Naive thymus-derived CD8-positive, alpha-beta T cell (primary cell): ENCODE data around the gene ERAS. TPM values are rescaled to one million over a fixed set of nuclear protein-coding genes. Genes with fewer than 3 reads are reported as not detected.
"Not testable (repeated sequence)": the region's sequence is repeated elsewhere in the genome, so short reads cannot be mapped to it uniquely, and the experiment has no call there.

Experiments
- ATAC-seq, 2 donors: fragments of 150-1000 bp; cut with Tn5 transposase in 1 of 2; sonication (Bioruptor Pico), chemical (Tn5 transposase) in 1 of 2; 1 replicate in 1 of 2; 2 replicates in 1 of 2; pipeline ENCODE4 v1.10.0; 2021; ENCODE audit warnings: mild to moderate bottlenecking in 2 of 2, moderate library complexity in 2 of 2
- POLR2A ChIA-PET: fragments of 350-600 bp; sonication (Branson Sonifier 250); formaldehyde crosslinking; loops from one replicate; lab custom pipeline; 2021; ENCODE audit warnings: antibody characterized with exemption; lab: Charles Lee
- DNase-seq, 10 donors: peaks; one replicate each; pipeline versions ENCODE4 v3.0.0 to v3.0.0-alpha.2; 2020 to 2022
- H3K27ac Mint-ChIP-seq, 10 donors: one replicate each; pipeline ENCODE4 v1.8.0; 2020 to 2022; ENCODE audit warnings: mild to moderate bottlenecking in 10 of 10, mixed read lengths in 10 of 10, moderate library complexity in 4 of 10, inconsistent platforms in 1 of 10
- H3K27me3 Mint-ChIP-seq, 5 donors: one replicate each; pipeline ENCODE4 v1.8.0; 2021 to 2022; ENCODE audit warnings: mixed read lengths in 5 of 5
- H3K36me3 Mint-ChIP-seq, 3 donors: one replicate each; pipeline ENCODE4 v1.8.0; 2020 to 2022; ENCODE audit warnings: mixed read lengths in 3 of 3, mild to moderate bottlenecking in 2 of 3, inconsistent platforms in 1 of 3
- H3K4me1 Mint-ChIP-seq, 4 donors: one replicate each; pipeline ENCODE4 v1.8.0; 2021 to 2022; ENCODE audit warnings: mixed read lengths in 4 of 4
- H3K4me3 Mint-ChIP-seq, 10 donors: one replicate each; pipeline ENCODE4 v1.8.0; 2020 to 2022; ENCODE audit warnings: mild to moderate bottlenecking in 10 of 10, mixed read lengths in 10 of 10, moderate library complexity in 6 of 10, inconsistent platforms in 1 of 10
- H3K9me3 Mint-ChIP-seq, 9 donors: one replicate each; pipeline ENCODE4 v1.8.0; 2020 to 2022; ENCODE audit warnings: mixed read lengths in 9 of 9, mild to moderate bottlenecking in 3 of 9, inconsistent platforms in 1 of 9, moderate library complexity in 1 of 9
- polyA plus RNA-seq, 3 donors: library from polyadenylated mRNA; unstranded; fragments of 300-500 nt; fragmentation: Illumina TruSeq; gene quantifications; one replicate each; pipeline ENCODE4 v1.2.3, GENCODE V29; 2021
- total RNA-seq, 8 experiments: library from RNA in 2 of 8; stranded (reverse) in 2 of 8; gene quantifications; one replicate each; pipeline ENCODE4 v1.2.3 and lab custom pipeline; 2021 to 2026

The ERAS gene
- total and polyA plus RNA-seq, 5 experiments from 2014 or later: not detected

DNA sequence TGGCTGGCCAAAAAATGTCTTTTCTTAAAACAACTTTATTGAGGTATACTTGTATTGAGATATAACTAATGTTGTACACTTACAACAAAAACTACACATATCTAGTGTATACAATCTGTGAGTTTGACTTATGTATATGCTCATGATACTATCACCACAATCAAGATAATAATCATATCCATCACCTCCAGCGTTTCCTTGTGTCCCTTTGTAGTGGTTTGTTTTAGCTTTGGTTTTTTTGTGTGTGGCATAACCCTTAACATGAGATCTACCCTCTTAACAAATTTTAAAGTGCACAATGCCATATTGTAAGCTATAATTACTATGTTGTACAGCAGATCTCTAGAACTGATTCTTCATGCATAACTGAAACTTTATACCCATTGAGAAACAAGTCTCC lies 22.5 kb downstream of the ERAS start:
- peak in 2 of 10 donors; percentile 28 to 32 for DNase-seq
- Mint-ChIP-seq H3K9me3 (peaks cover 0 to 2% (median 0%) of the 10 kb centered on the region in 9 donors), H3K36me3 (peaks cover 0 to 3% (median 0%) of the 10 kb centered on the region in 3 donors), H3K27ac (peak overlapping the region in 1 of 10 donors; percentile 68), H3K4me3 (peak overlapping the region in 4 of 10 donors; percentile 6 to 51 (median 14)), H3K27me3 (peaks cover 0 to under 1% (median 0%) of the 10 kb centered on the region in 5 donors), H3K4me1 (peaks cover 3 to 7% (median 5%) of the 10 kb centered on the region in 4 donors)
- POLR2A ChIA-PET: no interaction called here
- peak; percentile 41 to 65 for ATAC-seq

DNA sequence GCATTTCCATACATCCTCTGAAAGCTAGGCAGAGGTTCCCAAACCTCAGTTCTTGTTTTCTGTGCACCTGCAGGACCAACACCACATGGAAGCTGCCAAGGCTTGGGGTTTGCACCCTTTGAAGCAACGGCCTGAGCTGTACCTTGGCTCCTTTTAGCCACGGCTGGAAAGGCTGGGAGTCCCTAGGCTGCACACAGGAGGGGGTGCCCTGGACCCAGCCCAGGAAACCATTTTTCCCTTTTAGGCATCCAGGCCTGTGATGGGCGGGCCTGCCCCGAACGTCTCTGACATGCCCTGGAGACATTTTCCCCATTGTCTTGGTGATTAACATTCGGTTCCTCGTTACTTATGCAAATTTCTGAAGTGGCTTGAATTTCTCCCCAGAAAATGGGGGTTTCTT lies 26.5 kb downstream of the ERAS start:
- H3K27ac Mint-ChIP-seq: no peak overlapping the region
- no peak for ATAC-seq
- DNase-seq: no peak

DNA sequence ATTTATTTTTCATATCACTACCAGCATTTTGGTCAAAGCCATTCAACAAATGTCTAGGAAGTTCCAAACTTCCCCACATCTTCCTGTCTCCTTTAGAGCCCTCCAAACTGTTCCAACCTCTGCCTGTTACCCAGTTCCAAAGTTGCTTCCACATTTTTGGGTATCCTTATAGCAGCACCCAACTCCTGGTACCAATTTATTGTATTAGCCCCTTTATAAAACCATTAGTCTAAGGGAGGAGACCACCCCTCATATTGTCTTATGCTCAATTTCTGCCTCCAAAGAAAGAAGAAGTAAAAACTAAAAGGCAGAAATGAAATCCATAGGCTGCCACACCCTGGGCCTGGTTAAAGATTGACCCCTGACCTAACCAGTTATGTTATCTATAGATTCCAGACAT lies 27.2 kb downstream of the ERAS start:
- H3K4me1 Mint-ChIP-seq: peaks cover 5 to 14% (median 6%) of the 10 kb centered on the region in 4 donors
- H3K36me3 Mint-ChIP-seq, DNase-seq, H3K27ac Mint-ChIP-seq, ATAC-seq, H3K4me3 Mint-ChIP-seq, H3K27me3 Mint-ChIP-seq, H3K9me3 Mint-ChIP-seq, POLR2A ChIA-PET: not testable (repeated sequence)

More for the DNA sequence above, 26.5 kb downstream of the ERAS start:
- H3K27me3 Mint-ChIP-seq: peaks cover 0 to 4% (median 0%) of the 10 kb centered on the region in 5 donors
- peaks cover 5 to 14% (median 6%) of the 10 kb centered on the region in 4 donors for H3K4me1 Mint-ChIP-seq
- POLR2A ChIA-PET: no interaction called here
- H3K4me3 Mint-ChIP-seq: no peak overlapping the region
- H3K9me3 Mint-ChIP-seq: peaks cover 0 to 2% (median 0%) of the 10 kb centered on the region in 9 donors
- H3K36me3 Mint-ChIP-seq: peaks cover 0 to 3% (median 0%) of the 10 kb centered on the region in 3 donors

DNA sequence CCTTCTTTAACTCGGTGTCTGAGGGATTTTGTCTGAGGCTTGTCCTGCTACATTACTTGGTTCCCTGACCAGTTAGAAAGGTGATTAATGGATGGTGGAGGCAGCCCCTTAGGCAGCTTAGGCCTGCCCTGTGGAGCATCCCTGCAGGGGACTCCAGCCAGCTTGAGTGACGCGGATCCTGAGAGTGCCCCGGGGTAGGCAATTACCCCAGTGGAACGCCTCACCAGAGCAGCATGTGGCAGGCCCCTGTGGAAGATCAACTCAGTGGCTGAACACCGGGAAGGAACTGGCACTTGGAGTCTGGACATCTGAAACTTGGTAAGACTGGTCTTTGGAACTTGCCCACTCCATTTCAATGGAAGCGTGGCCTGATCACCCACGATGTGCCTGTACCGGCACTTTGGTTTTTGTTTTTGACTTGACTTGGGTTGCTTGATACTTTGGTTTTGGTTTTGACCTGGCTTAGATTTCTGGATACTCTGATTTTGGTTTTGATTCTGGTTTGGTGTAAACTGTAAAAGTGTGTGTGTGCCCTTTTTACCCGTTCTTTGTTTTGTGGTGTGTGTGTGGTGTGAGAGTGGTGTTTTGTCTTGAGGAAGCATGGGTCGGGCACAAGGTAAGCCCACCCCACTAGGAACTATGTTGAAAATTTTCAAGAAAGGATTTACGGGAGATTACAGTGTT lies 27.9 kb downstream of the ERAS start:
- H3K36me3 Mint-ChIP-seq, H3K27ac Mint-ChIP-seq, H3K4me1 Mint-ChIP-seq, DNase-seq, H3K27me3 Mint-ChIP-seq, H3K9me3 Mint-ChIP-seq, ATAC-seq, H3K4me3 Mint-ChIP-seq, POLR2A ChIA-PET: not testable (repeated sequence)

DNA sequence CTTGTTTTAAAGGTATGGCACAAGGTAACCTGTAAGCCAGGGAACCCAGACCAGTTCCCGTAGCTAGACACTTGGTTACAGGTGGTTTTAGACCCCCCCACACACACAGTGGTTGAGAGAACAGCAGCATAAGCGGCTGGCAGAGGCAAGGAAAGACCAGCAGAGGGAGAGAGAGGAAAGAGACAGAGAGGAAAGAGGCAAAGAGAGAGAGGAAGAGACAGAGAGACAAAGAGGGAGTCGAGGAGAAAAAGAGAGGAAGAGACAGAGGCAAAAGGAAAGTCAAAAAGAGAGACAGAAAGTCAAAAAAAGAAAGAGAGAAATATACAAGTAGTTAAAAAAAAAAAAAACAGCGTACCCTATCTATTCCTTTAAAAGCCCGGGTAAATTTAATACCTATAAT lies 28.6 kb downstream of the ERAS start:
- ATAC-seq (no peak), DNase-seq (peak in 1 of 10 donors; percentile 21)
- peak overlapping the region in 2 of 10 donors; percentile 10 to 34 for H3K27ac Mint-ChIP-seq
- H3K9me3 Mint-ChIP-seq: peaks cover 0 to 2% (median 0%) of the 10 kb centered on the region in 9 donors
- POLR2A ChIA-PET: no interaction called here
- no peak overlapping the region for H3K4me3 Mint-ChIP-seq
- H3K36me3 Mint-ChIP-seq: peaks cover 0 to 3% (median 0%) of the 10 kb centered on the region in 3 donors
- H3K4me1 Mint-ChIP-seq: peaks cover 0 to 7% (median 2%) of the 10 kb centered on the region in 4 donors
- H3K27me3 Mint-ChIP-seq: peaks cover 0 to 4% (median 0%) of the 10 kb centered on the region in 5 donors

DNA sequence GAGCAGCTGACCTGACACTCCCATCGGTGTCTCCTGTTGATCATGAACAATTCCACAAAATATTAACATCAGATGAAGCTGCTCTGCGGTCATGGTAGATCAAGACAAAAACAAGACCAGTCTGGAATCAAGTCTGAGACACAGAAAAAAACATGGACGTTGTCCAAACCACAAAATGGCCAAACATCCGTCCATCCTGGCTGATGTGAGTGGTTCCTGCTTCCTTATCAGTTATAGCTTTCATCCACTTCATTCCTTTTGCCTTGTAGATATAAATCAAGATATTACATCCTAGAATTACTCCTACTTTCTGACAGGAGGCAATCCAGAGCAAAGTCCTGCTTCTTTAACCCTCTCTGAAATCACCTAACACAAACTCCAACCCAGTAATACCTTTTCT lies 37.9 kb downstream of the ERAS start:
- peaks cover 0 to 4% (median 3%) of the 10 kb centered on the region in 5 donors for H3K27me3 Mint-ChIP-seq
- no peak for DNase-seq
- H3K9me3 Mint-ChIP-seq: no peaks in the 10 kb centered on the region
- no peak overlapping the region for H3K27ac Mint-ChIP-seq
- POLR2A ChIA-PET: no interaction called here
- no peak for ATAC-seq
- H3K36me3 Mint-ChIP-seq: no peaks in the 10 kb centered on the region
- no peak overlapping the region for H3K4me3 Mint-ChIP-seq
- H3K4me1 Mint-ChIP-seq: no peaks in the 10 kb centered on the region

DNA sequence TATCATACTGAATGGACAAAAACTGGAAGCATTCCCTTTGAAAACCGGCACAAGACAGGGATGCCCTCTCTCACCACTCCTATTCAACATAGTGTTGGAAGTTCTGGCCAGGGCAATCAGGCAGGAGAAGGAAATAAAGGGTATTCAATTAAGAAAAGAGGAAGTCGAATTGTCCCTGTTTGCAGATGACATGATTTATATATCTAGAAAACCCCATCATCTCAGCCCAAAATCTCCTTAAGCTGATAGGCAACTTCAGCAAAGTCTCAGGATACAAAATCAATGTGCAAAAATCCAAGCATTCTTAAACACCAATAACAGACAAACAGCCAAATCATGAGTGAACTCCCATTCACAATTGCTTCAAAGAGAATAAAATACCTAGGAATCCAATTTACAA lies 45.7 kb downstream of the ERAS start:
- H3K4me3 Mint-ChIP-seq, H3K36me3 Mint-ChIP-seq, POLR2A ChIA-PET, H3K27ac Mint-ChIP-seq, DNase-seq, H3K27me3 Mint-ChIP-seq, ATAC-seq, H3K9me3 Mint-ChIP-seq, H3K4me1 Mint-ChIP-seq: not testable (repeated sequence)

DNA sequence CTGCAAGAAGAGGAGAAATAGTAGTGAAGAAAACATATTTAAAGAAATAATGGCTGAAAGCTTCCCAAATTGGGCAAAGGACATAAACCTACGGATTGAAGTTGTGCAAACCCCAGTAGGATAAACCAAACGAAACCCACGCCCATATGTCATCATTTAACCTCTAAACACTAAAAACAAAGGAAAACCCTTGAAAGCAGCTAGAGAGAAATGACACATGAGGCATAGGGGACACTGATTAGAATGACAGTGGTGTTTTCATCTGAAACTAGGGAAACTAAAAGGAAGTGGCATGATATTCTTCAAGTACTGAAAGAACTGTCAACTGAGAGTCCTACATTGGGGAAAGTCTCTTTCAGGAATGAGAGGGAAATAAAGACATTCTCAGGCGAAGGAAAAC lies 50.6 kb downstream of the ERAS start:
- H3K27me3 Mint-ChIP-seq, H3K36me3 Mint-ChIP-seq, H3K4me1 Mint-ChIP-seq, POLR2A ChIA-PET, DNase-seq, H3K9me3 Mint-ChIP-seq, H3K4me3 Mint-ChIP-seq, ATAC-seq, H3K27ac Mint-ChIP-seq: not testable (repeated sequence)

Other genes starting within 250 kb of the ERAS start
- gene WDR13, start 229.0 kb upstream of the ERAS start, total RNA-seq: 10 to 100 TPM; 49.5 to 51.5 TPM
- 10 to 100 TPM; 32.2 to 45.5 (median 40.6) TPM for gene WDR13, start 229.0 kb upstream of the ERAS start, polyA plus RNA-seq
- 10 to 100 TPM; 98.4 to 99.7 TPM for gene WAS, start 142.7 kb upstream of the ERAS start, total RNA-seq
- gene WAS, start 142.7 kb upstream of the ERAS start, polyA plus RNA-seq: 10 to 100 TPM; 13.9 to 25.1 (median 19.7) TPM
- gene SUV39H1, start 129.8 kb upstream of the ERAS start, total RNA-seq: 1 to 10 TPM; 9.4 to 9.8 TPM
- gene SUV39H1, start 129.8 kb upstream of the ERAS start, polyA plus RNA-seq: 10 to 100 TPM in 2 of 3 donors, 1 to 10 TPM in 1; 9.8 to 13.9 (median 10.2) TPM
- not detected for gene GLOD5, start 64.8 kb upstream of the ERAS start, total RNA-seq
- gene GLOD5, start 64.8 kb upstream of the ERAS start, polyA plus RNA-seq: not detected
- gene GATA1, start 39.9 kb upstream of the ERAS start, total RNA-seq: not detected
- not detected for gene GATA1, start 39.9 kb upstream of the ERAS start, polyA plus RNA-seq
- gene HDAC6, start 24.4 kb upstream of the ERAS start, total RNA-seq: 100 to 1,000 TPM; 120 to 124 TPM
- gene HDAC6, start 24.4 kb upstream of the ERAS start, polyA plus RNA-seq: 10 to 100 TPM; 10.5 to 15.9 (median 13.0) TPM
- 1 to 10 TPM; 3.6 to 4.9 TPM for gene PCSK1N, start 9.1 kb downstream of the ERAS start, total RNA-seq
- 10 to 100 TPM; 12.6 to 28.0 (median 19.9) TPM for gene PCSK1N, start 9.1 kb downstream of the ERAS start, polyA plus RNA-seq
- 10 to 100 TPM; 41.2 to 44.8 TPM for gene TIMM17B, start 71.3 kb downstream of the ERAS start, total RNA-seq
- 10 to 100 TPM; 52.9 to 59.1 (median 55.5) TPM for gene TIMM17B, start 71.3 kb downstream of the ERAS start, polyA plus RNA-seq
- 10 to 100 TPM; 66.4 to 68.8 TPM for gene PQBP1, start 71.4 kb downstream of the ERAS start, total RNA-seq
- gene PQBP1, start 71.4 kb downstream of the ERAS start, polyA plus RNA-seq: 100 to 1,000 TPM in 1 of 3 donors, 10 to 100 TPM in 2; 92.7 to 114 (median 94.5) TPM
- 10 to 100 TPM; 11.4 to 12.7 TPM for gene SLC35A2, start 85.1 kb downstream of the ERAS start, total RNA-seq
- gene SLC35A2, start 85.1 kb downstream of the ERAS start, polyA plus RNA-seq: 1 to 10 TPM; 6.8 to 8.1 (median 7.3) TPM
- 100 to 1,000 TPM; 126 to 132 TPM for gene PIM2, start 92.5 kb downstream of the ERAS start, total RNA-seq
- gene PIM2, start 92.5 kb downstream of the ERAS start, polyA plus RNA-seq: 100 to 1,000 TPM; 170 to 331 (median 313) TPM
- 10 to 100 TPM; 98.7 to 99.4 TPM for gene OTUD5, start 131.1 kb downstream of the ERAS start, total RNA-seq
- 10 to 100 TPM; 23.7 to 48.4 (median 24.3) TPM for gene OTUD5, start 131.1 kb downstream of the ERAS start, polyA plus RNA-seq
- gene KCND1, start 145.3 kb downstream of the ERAS start, total RNA-seq: 1 to 10 TPM; 1.6 to 1.7 TPM
- gene KCND1, start 145.3 kb downstream of the ERAS start, polyA plus RNA-seq: under 1 TPM in 2 of 3 donors, not detected in 1; 0.06 to 0.08 TPM
- gene GRIPAP1, start 175.8 kb downstream of the ERAS start, total RNA-seq: 100 to 1,000 TPM in 1 of 2 experiments, 10 to 100 TPM in 1; 91.1 to 100 TPM
- gene GRIPAP1, start 175.8 kb downstream of the ERAS start, polyA plus RNA-seq: 10 to 100 TPM in 2 of 3 donors, 1 to 10 TPM in 1; 6.8 to 15.9 (median 12.6) TPM
- gene TFE3, start 216.8 kb downstream of the ERAS start, total RNA-seq: 10 to 100 TPM; 31.0 to 34.4 TPM
- 1 to 10 TPM; 2.6 to 4.4 (median 3.5) TPM for gene TFE3, start 216.8 kb downstream of the ERAS start, polyA plus RNA-seq
- 10 to 100 TPM; 12.9 TPM for gene CCDC120, start 232.5 kb downstream of the ERAS start, total RNA-seq
- gene CCDC120, start 232.5 kb downstream of the ERAS start, polyA plus RNA-seq: 1 to 10 TPM in 1 of 3 donors, under 1 TPM in 2; 0.61 to 1.7 (median 0.94) TPM
- gene PRAF2, start 247.5 kb downstream of the ERAS start, total RNA-seq: 10 to 100 TPM; 22.9 to 24.6 TPM
- 10 to 100 TPM; 39.0 to 52.9 (median 50.7) TPM for gene PRAF2, start 247.5 kb downstream of the ERAS start, polyA plus RNA-seq